Spleen (tissue), 3 donors: ENCODE data around the gene OGFOD3.

Source experiments
- POLR2A ChIP-seq, 3 donors: fragments of 450-650 bp; IDR thresholded peaks; one replicate each; pipeline ENCODE4 v1.5.1; 2017; ENCODE audit warnings: antibody characterized with exemption in 3 of 3, mild to moderate bottlenecking in 1 of 3
- POLR2AphosphoS5 ChIP-seq, 3 donors: sonication (generic); formaldehyde crosslinking; IDR thresholded peaks; one replicate each; pipeline ENCODE4 v1.5.1; 2017; ENCODE audit warnings: antibody characterized with exemption in 3 of 3

- TF ChIP-seq POLR2A (IDR thresholded peaks at IDR 0.05) (no peak), POLR2AphosphoS5 (IDR thresholded peaks at IDR 0.05) (no peak)
These were observed 30.7 kb downstream of the OGFOD3 start for GRCh38 chr17:82387705-82388106.
